Fibroblast of pulmonary artery (primary cell): ENCODE measurements around the gene RASAL1.
"Not testable (repeated sequence)": the region's sequence is repeated elsewhere in the genome, so short reads cannot be mapped to it uniquely, and the experiment has no call there.

Experiments
- DNase-seq: peaks from one replicate; pipeline ENCODE4 v3.0.0-alpha.2; 2010; ENCODE audit warnings: low read depth
- H3K4me3 ChIP-seq: replicated peaks from 2 replicates; pipeline ENCODE4 v1.5.1; 2011; ENCODE audit warnings: low read depth, mild to moderate bottlenecking, control low read depth, low read length, moderate library complexity
- TF ChIP-seq, protein P1 (sequence below): IDR thresholded peaks from 2 replicates; pipeline ENCODE4 v1.5.1; 2011; ENCODE audit warnings: mild to moderate bottlenecking, control low read depth, low read length, inconsistent platforms; ENCODE audit errors: missing control alignments

The RASAL1 gene

DNA sequence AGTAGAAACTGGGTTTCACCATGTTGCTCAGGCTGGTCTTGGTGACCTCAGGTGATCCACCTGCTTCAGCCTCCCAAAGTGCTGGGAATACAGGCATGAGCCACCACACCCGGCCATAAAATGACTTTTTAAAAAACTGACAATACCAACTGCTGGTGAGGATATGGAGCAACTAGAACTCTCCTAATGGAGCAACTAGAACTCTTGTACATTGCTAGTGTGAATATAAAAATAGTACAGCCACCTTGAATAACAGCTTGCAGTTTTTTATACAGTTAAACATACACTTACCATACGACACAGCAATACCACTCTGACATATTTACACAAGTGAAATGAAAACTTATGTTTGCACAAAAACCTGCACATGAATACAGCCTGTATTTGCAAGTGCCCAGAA lies 11.4 kb upstream of the RASAL1 start:
- H3K4me3 ChIP-seq: no peak overlapping the region
- DNase-seq: no peak
- TF ChIP-seq, protein P1, sequence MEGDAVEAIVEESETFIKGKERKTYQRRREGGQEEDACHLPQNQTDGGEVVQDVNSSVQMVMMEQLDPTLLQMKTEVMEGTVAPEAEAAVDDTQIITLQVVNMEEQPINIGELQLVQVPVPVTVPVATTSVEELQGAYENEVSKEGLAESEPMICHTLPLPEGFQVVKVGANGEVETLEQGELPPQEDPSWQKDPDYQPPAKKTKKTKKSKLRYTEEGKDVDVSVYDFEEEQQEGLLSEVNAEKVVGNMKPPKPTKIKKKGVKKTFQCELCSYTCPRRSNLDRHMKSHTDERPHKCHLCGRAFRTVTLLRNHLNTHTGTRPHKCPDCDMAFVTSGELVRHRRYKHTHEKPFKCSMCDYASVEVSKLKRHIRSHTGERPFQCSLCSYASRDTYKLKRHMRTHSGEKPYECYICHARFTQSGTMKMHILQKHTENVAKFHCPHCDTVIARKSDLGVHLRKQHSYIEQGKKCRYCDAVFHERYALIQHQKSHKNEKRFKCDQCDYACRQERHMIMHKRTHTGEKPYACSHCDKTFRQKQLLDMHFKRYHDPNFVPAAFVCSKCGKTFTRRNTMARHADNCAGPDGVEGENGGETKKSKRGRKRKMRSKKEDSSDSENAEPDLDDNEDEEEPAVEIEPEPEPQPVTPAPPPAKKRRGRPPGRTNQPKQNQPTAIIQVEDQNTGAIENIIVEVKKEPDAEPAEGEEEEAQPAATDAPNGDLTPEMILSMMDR: no peak

DNA sequence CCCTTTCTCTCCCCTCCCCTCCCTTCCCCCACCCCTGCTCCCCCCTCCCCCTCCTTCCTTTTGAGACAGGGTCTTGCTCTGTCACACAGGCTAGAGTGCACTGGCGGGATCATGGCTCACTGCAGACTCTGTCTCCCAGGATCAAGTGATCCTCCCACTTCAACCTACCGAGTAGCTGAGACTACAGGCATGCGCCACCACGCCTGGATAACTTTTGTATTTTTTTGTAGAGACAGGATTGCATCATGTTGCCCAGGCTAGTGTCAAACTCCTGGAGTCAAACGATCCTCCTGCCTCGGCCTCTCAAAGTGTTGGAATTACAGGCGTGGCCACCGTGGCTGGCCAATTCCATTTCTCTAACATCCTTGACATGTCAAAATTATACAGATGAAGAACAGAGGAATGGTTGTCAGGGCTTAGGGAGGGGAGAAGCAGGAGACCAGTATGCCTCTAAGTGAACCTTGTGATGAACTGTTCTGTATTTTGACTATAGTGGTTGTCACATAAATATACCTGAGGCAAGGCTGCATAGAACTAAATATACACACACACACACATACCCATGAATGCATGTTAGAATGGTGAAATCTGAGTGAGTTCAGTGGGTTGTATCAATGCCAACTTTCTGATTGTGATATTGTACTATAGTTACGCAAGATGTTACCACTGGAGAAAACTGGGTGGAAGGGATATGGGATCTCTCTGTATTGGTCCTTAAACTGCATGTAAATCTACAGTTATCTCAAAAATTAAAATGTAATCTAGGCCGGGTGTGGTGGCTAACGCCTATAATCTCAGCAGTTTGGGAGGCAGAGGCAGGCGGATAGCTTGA lies 10.4 kb upstream of the RASAL1 start:
- H3K4me3 ChIP-seq: no peak overlapping the region
- TF ChIP-seq, protein P1: no peak
- peak; percentile 69 for DNase-seq

DNA sequence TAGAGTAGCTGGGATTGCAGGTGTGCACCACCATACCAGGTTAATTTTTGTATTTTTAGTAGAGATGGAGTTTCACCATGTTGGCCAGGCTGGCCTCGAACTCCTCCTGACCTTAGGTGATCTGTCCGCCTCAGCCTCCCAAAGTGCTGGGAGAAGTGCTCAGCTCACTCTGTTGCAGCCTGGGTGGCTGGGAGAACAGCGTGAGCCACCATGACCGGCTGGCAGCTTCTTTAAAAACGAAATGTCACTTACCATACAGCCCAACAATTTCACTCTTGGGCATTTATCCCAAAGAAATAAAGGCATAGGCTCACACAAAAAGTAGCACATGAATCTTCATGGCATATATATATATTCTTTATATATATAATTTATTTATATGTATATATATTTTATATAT lies 9.2 kb upstream of the RASAL1 start:
- TF ChIP-seq, protein P1: no peak
- DNase-seq: no peak
- no peak overlapping the region for H3K4me3 ChIP-seq

DNA sequence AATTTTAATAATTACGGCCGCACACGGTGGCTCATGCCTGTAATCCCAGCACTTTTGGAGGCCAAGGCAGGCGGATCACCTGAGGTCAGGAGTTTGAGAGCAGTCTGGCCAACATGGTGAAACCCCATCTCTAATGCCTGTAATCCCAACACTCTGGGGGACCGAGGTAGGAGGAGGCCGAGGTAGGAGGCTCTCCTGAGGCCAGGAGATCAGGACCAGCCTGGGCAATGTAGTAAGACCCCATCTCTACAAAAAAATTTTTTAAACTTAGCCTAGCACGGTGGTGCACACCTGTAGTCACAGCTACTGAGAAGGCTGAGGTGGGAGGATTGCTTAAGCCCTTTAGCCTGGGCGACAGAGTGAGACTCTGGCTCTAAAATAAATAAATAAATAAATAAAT lies 8.4 kb upstream of the RASAL1 start:
- H3K4me3 ChIP-seq: no peak overlapping the region
- DNase-seq: no peak
- TF ChIP-seq, protein P1: no peak

DNA sequence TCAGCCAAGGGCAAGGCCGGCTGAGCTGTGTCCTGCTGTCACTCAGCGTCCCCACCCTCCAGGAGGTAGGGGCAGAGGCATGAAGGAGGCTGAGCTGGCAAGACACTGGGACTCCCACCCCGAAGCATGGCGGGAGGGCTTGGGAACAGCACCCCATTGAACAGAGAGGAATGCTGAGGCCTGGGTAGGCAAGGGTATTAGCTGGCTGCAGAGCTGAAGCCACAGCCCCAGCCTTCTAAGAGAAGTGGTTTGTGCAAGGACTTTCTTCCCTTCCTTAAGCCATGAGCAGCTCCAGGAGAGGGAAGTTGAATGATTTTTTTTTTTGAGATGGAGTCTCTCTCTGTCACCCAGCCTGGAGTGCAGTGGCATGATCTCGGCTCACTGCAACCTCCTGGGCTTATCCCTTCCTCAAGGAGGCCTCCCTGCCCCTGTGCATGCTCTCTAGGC lies 7.3 kb upstream of the RASAL1 start:
- no peak overlapping the region for H3K4me3 ChIP-seq
- DNase-seq: no peak
- TF ChIP-seq, protein P1: no peak

DNA sequence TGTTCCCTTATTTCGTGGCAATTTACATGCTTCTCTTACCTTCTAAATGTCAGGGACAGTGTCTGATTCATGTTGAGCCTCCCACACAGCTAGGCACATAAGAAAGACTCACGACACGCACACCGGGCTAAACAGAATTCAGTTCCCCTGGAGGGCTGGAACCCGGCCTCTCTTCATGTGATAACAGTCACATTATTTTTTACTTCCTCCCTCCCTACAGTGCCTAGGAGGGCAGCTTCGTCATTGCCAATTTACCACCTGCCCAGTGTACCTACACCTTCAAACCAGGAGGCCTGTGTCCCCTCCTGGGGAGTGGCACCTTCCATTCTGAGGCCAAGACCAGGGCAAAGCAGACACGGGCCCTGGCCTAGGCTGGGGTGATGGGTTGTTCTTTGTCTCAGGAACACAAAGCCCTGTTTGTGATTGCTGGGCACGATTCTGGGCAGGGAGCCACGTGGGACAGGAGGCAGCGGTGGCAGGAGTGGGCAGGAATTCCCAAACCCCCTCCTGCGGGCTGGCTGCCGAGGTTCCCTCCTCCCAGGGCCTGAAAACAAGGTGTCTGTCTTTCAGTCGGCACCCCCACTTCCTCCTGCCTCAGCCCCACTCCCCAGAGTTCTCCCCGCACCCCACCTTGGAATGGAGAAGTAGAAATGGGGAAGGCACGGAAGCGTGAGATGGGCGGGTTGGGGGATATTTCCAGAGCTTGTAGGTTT lies 6.8 kb upstream of the RASAL1 start:
- H3K4me3 ChIP-seq: no peak overlapping the region
- TF ChIP-seq, protein P1: no peak
- no peak for DNase-seq

DNA sequence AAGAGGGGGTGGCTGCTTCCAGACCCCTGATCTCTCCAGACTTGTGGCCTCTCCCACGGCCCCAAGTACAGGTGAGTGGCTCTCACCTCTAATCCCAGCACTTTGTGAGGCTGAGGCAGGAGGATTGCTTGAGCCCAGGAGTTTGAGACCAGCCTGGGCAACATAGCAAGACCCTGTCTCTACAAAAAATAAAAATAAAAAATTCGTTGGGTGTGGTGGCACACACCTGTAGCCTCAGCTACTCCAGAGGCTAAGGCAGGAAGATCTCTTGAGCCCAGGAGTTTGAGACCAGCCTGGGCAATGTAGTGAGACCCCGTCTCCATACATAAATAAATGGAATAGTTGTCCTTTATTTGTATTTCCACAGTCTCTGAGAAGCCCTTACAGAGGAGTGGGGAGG lies 6.2 kb upstream of the RASAL1 start:
- not testable (repeated sequence) for DNase-seq, H3K4me3 ChIP-seq
